Peyer's patch (tissue), 4 donors: ENCODE results near the gene TNN. TPM values are rescaled to one million over a fixed set of nuclear protein-coding genes. Genes with fewer than 3 reads are reported as not detected.
"Not testable (repeated sequence)": the region's sequence is repeated elsewhere in the genome, so short reads cannot be mapped to it uniquely, and the experiment has no call there.

ENCODE experiments used
- DNase-seq, 3 donors: peaks; one replicate each; pipeline ENCODE4 v3.0.0-alpha.2; 2017 to 2019
- H3K27ac ChIP-seq, 4 donors: fragments of 200-600 bp; sonication (generic); one replicate each; pipeline ENCODE4 v1.5.1; 2016 to 2019
- H3K27me3 ChIP-seq, 2 donors: fragments of 200-600 bp; sonication (generic); one replicate each; pipeline ENCODE4 v1.5.1; 2019
- H3K36me3 ChIP-seq, 3 donors: fragments of 200-600 bp; sonication (generic); one replicate each; pipeline ENCODE4 v1.5.1; 2016 to 2019
- H3K4me1 ChIP-seq, 4 donors: fragments of 200-600 bp; sonication (generic); one replicate each; pipeline ENCODE4 v1.5.1; 2016 to 2019
- H3K4me3 ChIP-seq, 4 donors: fragments of 200-600 bp; sonication (generic); 1 replicate in 3 of 4; 2 replicates in 1 of 4; pipeline ENCODE4 v1.5.1; 2016 to 2019; ENCODE audit warnings: mild to moderate bottlenecking in 1 of 4
- H3K9me3 ChIP-seq, 4 donors: fragments of 200-600 bp; sonication (generic); one replicate each; pipeline ENCODE4 v1.5.1; 2016 to 2019; ENCODE audit warnings: mild to moderate bottlenecking in 1 of 4
- POLR2A ChIP-seq, 2 donors: fragments of 450-650 bp; IDR thresholded peaks; one replicate each; pipeline ENCODE4 v1.5.1; 2017; ENCODE audit warnings: antibody characterized with exemption in 2 of 2, mild to moderate bottlenecking in 2 of 2, moderate library complexity in 2 of 2
- total RNA-seq, 4 donors: library from RNA; depleted of rRNA; stranded (reverse); fragments of >200 nt; gene quantifications; one replicate each; pipeline ENCODE4 v1.1.0, GENCODE V29; 2016
- TF ChIP-seq, protein P1 (sequence below), 6 experiments: fragments of 450-650 bp in 4 of 6; fragments of 200-600 bp in 2 of 6; sonication (generic) in 1 of 6; IDR thresholded peaks; one replicate each; pipeline ENCODE4 v1.5.1; 2017 to 2019; ENCODE audit warnings: antibody characterized with exemption in 6 of 6, mild to moderate bottlenecking in 3 of 6, moderate library complexity in 1 of 6

The TNN gene
- total RNA-seq, 4 donors from 2014 or later, result 0.35 to 0.83 TPM; not detected in 2

DNA sequence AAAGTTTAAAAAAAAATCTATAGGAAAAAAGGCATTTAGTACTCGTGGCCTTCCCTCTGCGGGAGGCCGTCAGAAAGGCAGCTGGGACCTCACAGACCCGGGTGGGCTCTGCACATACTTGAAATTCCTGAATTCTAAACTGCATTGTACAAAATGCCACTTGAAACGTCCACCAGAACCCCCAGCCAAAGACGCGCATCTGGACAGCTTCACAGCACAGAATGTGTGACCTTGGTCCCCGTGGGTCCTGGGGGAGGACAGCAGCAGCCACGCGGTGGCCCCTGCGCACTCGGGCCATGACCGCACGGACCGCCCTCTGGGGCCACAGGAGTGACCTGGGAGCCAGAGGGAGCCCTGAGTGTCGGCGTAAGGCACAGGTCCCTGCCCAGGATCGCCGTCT, 23.8 kb upstream of the TNN start:
- no peaks in the 10 kb centered on the region for H3K4me1 ChIP-seq
- DNase-seq, result no peak
- no peak overlapping the region for H3K27ac ChIP-seq
- no peak overlapping the region for H3K4me3 ChIP-seq
- TF ChIP-seq, protein P1, sequence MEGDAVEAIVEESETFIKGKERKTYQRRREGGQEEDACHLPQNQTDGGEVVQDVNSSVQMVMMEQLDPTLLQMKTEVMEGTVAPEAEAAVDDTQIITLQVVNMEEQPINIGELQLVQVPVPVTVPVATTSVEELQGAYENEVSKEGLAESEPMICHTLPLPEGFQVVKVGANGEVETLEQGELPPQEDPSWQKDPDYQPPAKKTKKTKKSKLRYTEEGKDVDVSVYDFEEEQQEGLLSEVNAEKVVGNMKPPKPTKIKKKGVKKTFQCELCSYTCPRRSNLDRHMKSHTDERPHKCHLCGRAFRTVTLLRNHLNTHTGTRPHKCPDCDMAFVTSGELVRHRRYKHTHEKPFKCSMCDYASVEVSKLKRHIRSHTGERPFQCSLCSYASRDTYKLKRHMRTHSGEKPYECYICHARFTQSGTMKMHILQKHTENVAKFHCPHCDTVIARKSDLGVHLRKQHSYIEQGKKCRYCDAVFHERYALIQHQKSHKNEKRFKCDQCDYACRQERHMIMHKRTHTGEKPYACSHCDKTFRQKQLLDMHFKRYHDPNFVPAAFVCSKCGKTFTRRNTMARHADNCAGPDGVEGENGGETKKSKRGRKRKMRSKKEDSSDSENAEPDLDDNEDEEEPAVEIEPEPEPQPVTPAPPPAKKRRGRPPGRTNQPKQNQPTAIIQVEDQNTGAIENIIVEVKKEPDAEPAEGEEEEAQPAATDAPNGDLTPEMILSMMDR (IDR thresholded peaks at IDR 0.05), result no peak
- no peak for TF ChIP-seq POLR2A (IDR thresholded peaks at IDR 0.05)
- H3K27me3 ChIP-seq, result no peaks in the 10 kb centered on the region
- no peaks in the 10 kb centered on the region for H3K9me3 ChIP-seq
- H3K36me3 ChIP-seq, result no peaks in the 10 kb centered on the region

DNA sequence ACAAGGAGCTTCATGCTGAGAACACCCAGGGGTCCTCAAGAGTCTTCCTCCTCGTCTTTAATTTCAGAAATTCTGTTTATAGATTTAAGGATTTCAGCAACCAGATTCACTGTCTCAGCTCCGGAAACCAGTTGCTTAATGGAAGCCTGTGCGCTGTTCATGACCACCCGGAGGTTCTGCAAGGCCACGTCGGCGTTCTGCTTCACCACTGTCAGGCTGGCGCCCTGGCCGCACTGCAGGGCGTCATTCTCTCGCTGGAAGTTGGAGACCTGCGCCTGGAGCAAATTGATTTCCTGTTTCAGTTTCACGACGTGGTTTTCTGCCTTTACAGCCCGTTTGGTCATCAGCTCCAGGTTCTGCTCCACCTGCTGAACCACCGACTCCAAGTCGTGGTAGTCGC, 23.0 kb upstream of the TNN start:
- H3K27me3 ChIP-seq, H3K4me3 ChIP-seq, H3K9me3 ChIP-seq, H3K27ac ChIP-seq, H3K36me3 ChIP-seq, H3K4me1 ChIP-seq, DNase-seq: not testable (repeated sequence)

DNA sequence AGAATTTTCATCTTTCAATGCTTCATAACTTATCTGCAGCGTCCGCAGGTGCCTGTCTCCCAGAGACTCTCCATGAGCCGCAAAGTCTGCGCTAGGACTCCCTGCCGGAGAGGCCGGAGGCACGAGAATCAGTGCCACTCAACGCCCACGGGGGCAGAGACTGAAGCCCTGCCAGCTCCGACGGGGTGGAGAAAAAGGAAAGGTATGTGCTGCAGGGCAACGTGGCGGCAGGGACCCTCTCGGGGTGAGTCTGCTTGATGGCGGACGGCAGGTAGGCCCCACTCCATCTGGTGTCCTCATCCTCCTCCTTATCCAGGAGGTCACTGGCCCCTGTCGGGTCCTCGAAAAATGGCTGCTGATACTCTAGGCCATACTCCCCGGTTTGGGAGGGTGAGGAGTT, 22.5 kb upstream of the TNN start:
- Histone ChIP-seq H3K36me3 (no peaks in the 10 kb centered on the region), H3K27me3 (no peaks in the 10 kb centered on the region), H3K27ac (no peak overlapping the region), H3K4me1 (no peaks in the 10 kb centered on the region), H3K4me3 (no peak overlapping the region), H3K9me3 (no peaks in the 10 kb centered on the region)
- DNase-seq, result no peak
- TF ChIP-seq, protein P1 (IDR thresholded peaks at IDR 0.05), result no peak
- TF ChIP-seq POLR2A (IDR thresholded peaks at IDR 0.05), result no peak

DNA sequence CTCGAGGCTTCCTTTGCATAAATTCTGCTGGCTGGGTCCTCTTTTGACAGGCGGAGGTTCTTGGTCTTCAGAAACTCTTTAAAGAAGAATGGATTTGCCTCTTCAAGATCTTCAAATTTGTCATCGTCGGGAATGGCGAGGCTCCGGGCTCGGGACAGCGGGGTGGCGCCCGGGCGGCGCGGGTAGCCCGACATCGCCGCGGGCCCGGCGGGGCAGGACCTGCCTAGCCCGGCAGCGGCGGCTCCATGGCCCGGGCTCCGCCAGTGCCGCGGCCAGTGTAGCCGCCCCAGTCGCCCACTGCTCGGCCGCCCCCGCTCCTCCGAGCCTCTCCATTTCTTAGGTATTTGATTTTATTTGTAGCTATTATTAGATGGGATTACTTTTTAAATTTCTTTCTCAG, 22.1 kb upstream of the TNN start:
- no peaks in the 10 kb centered on the region for H3K9me3 ChIP-seq
- no peak overlapping the region for H3K27ac ChIP-seq
- no peak for DNase-seq
- TF ChIP-seq, protein P1 (IDR thresholded peaks at IDR 0.05), result no peak
- no peak for TF ChIP-seq POLR2A (IDR thresholded peaks at IDR 0.05)
- H3K36me3 ChIP-seq, result no peaks in the 10 kb centered on the region
- H3K4me3 ChIP-seq, result no peak overlapping the region
- no peaks in the 10 kb centered on the region for H3K27me3 ChIP-seq
- H3K4me1 ChIP-seq, result no peaks in the 10 kb centered on the region

DNA sequence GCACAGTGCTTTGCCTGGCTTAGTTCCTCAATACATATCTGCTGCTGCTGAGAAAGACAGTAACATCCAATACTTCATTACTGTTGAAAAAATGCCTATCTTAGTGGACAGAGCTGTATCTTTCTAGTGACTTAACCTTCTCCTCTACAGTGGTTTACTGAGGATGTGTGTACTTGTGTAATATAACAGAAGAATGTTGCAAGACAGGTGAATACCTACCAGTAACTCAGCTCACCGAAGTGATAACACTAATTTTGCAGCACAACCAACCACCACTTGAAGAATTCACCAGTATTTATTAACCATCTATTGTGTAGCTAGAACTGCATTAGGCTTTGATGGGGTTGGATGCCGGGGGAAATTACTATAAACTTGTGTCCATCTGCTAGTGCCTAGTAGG, 16.6 kb upstream of the TNN start:
- H3K36me3 ChIP-seq, result no peaks in the 10 kb centered on the region
- no peak overlapping the region for H3K4me3 ChIP-seq
- TF ChIP-seq, protein P1 (IDR thresholded peaks at IDR 0.05), result no peak
- no peak for TF ChIP-seq POLR2A (IDR thresholded peaks at IDR 0.05)
- H3K27ac ChIP-seq, result no peak overlapping the region
- no peak for DNase-seq
- H3K9me3 ChIP-seq, result no peaks in the 10 kb centered on the region
- H3K27me3 ChIP-seq, result no peaks in the 10 kb centered on the region
- H3K4me1 ChIP-seq, result no peaks in the 10 kb centered on the region

DNA sequence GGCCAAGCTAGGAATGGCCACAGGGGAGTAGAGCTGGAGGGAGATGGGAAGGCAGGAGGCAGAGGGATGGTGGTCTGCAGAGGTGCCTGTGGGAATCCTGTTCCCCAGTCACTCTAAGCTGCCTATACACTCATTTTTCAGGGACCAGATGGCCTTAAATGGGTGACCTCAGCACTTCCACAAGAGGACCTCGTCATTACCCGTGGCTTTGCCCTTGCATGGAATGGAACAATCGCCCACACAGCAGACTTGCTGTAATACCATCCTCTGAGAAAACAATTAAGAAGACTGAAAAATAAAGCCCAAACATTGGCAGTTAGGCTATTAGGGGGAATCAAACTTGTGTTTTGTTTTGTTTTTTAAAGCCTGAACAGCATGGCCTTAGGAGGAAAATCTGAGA, 12.9 kb upstream of the TNN start:
- Histone ChIP-seq H3K27me3 (no peaks in the 10 kb centered on the region), H3K36me3 (no peaks in the 10 kb centered on the region), H3K27ac (no peak overlapping the region), H3K9me3 (no peaks in the 10 kb centered on the region), H3K4me3 (no peak overlapping the region), H3K4me1 (no peaks in the 10 kb centered on the region)
- TF ChIP-seq POLR2A (IDR thresholded peaks at IDR 0.05), result no peak
- TF ChIP-seq, protein P1 (IDR thresholded peaks at IDR 0.05), result no peak
- DNase-seq, result no peak
